GM21447 (cell line): ENCODE measurements around the gene AP3B1.
"Not testable (repeated sequence)": the region's sequence is repeated elsewhere in the genome, so short reads cannot be mapped to it uniquely, and the experiment has no call there.

Experiments used
- ATAC-seq: cut with Tn5 transposase; IDR thresholded peaks from one replicate; pipeline ENCODE4 v1.9.1; 2021; ENCODE audit not compliant: unreplicated experiment

The AP3B1 gene

DNA sequence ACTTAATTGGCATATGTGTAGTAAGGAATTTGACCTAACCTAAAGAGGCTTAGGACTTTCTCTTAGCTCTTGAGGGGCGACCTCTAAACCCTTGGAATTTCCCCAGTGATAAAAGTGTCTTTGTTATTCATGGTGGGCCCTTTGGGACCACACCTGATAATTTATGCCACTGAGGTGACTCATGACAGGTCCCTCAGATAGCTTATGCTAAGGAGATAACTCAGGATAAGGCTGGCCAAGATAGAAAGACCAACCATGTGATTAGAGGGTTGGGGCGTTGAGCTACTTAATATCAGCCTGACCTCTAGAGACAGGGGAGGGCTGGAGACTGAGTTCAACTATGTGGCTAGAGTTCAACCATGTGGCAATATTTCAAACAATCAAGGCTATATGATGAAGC lies 218.1 kb downstream of the AP3B1 start:
- no peak for ATAC-seq

DNA sequence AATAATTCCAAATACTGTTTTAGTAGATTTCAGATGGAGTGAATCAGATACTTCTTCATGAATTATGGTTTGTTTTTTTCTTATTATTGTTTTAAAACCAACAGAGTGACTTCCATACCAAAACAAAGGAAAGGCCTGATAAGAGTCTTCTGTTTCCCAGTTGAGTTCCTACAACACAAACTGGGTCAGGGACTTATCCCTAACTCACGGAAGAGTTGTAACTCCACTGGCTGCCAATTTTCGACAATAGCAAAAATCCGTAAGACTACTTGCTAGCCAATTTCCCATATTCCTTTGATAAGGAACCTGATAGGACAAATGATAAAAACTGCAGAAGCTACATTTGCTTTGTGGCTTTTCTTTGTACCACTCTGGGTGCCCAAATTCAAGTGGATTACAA lies 219.2 kb downstream of the AP3B1 start:
- no peak for ATAC-seq

DNA sequence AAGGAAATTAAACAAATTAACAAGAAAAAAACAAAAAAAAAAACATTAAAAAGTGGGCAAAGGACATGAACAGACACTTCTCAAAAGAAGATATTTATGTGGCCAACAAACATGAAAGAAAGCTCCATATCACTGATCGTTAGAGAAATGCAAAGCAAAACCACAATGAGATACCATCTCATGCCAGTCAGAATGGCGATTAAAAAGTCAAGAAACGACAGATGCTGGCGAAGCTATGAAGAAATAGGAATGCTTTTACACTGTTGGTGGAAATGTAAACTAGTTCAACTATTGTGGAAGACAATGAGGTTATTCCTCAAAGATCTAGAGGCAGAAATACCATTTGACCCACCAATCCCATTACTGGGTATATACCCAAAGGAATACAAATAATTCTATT lies 223.8 kb downstream of the AP3B1 start:
- not testable (repeated sequence) for ATAC-seq

DNA sequence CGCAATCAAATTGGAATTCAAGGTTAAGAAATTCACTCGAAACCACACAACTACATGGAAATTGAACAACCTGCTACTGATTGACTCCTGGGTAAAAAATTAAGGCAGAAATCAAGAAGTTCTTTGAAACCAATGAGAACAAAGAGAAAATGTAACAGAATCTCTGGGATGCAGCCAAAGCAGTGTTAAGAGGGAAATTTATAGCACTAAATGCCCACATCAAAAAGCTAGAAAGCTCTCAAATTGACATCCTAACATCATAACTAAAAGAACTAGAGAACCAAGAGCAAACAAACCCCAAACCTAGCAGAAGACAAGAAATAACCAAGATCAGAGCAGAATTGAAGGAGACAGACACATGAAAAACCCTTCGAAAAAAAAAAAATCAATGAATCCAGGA lies 226.9 kb downstream of the AP3B1 start:
- not testable (repeated sequence) for ATAC-seq

DNA sequence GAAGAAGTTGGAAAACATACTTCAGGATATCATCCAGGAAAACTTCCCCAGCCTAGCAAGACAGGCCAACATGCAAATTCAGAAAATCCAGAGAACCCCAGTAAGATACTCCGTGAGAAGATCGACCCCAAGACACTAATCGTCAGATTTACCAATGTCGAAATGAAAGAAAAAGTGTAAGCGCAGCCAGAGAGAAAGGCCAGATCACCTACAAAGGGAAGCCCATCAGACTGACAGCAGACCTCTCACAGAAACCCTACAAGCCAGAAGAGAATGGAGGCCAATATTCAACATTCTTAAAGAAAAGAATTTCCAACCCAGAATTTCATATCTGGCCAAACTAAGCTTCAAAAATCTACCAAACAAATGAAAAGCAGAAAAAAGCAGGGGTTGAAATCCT lies 227.8 kb downstream of the AP3B1 start:
- ATAC-seq: not testable (repeated sequence)

DNA sequence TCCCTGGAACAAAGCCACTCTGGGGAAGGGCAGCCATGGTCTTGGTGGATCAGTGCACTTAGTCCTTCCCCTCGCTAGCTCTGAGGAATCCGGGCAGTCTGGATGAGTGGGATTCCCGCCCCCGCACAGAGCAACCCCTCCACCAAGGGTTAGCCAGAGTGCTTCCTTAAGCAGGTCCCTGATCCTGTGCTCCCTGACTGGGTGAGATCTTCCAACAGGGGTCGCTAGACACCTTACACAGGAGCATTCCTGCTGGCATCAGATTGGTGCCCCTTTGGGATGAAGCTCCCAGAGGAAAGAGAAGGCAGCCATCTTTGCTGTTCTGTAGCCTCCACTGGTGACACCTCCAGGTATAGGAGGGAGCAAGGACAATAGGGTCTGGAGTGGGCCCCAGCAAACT lies 228.8 kb downstream of the AP3B1 start:
- ATAC-seq: no peak

DNA sequence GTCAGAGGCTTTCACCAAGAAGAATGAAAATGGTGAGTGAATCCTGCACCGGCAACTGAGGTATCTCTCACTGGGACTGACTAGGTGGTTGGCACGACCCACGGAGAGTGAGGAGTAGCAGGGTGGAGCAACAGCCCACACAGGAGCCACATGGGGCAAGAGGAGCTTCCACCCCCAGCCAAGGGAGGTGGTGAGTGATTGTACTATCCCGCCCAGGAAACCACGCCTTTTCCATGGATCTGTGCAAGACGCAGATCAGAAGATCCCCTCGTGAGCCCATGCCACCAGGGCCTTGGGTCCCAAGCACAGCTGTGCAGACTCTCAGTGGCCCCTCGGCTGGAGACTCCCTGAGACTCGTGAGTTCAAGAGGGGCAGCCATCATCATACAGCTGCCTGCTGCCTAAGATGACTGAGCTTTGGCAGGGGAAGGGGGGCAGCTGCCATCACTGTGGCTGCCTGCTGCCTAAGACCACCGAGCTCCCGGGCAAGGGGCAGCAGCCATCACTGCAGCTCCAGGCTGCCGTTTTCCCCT lies 229.5 kb downstream of the AP3B1 start:
- ATAC-seq: no peak

DNA sequence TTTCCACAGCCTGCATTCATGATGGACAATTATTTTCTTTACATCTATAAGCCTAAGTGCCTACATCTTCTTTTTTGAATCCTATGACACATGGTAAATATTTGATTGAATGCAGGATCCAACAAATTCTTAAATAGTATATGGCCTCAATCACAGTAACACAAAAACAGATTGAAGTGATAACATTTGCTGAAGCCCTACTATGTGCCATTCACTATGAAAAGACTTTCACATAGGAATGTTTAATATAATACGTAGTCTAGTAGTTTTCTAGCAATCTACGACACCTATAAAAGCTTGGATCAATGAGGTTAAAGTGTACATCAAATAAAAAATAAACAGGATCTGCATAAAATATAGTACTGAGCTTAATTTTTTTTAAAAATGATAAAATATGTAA lies 231.0 kb downstream of the AP3B1 start:
- ATAC-seq: no peak

DNA sequence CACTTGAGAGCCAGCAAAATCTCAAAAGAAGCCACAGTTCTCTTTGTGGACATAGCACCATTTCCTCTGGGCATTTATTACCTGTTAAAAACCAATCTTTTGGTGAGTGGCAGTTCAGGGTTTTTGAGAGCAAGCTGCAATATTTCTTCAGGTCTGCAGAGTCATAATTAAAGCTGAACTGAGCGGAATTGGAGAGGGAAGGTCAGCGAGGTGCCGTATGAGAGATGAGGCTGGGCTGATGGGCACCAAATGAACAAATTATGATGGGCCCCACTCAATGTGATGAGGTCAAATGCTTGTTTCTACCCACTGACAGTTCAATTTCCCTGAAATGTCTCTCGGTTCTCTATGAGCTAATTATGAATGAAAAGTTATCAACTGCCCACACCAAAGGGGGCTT lies 231.9 kb downstream of the AP3B1 start:
- no peak for ATAC-seq

DNA sequence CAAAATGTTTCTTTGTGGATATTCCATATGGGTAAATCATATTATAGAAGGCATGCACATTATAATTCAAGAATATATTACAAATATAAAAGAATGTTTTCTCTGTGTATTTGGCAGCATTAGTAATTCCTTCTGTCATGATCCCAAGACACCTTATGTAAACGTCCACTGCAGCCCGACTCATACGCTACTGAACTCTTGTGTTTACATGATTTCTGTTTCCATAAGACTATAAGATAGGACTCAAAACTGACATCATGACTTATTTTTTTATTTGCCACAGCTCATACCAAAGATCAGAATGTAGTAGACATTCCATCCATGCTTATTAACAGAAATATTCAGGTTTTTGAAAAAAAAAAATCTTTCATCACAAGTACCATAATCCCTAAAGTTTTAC lies 234.1 kb downstream of the AP3B1 start:
- no peak for ATAC-seq

DNA sequence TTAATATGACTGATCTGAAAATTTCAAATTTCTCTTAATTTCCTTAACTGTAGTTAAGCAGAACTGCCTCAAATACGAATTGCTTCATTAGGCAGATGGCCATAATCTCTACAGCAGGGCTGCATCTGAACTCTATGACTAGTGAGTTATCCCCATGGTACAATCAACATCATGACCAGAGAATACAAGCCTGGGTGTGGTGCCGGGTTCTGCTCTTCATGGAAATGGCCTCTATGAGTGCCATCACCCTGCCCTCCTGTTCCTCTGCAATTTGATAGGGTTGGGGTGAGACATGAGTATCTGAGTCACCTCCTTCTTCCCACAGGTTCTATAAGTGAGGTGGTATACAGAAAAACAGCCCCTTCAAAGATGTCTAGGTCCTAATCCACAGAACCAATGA lies 235.9 kb downstream of the AP3B1 start:
- no peak for ATAC-seq

DNA sequence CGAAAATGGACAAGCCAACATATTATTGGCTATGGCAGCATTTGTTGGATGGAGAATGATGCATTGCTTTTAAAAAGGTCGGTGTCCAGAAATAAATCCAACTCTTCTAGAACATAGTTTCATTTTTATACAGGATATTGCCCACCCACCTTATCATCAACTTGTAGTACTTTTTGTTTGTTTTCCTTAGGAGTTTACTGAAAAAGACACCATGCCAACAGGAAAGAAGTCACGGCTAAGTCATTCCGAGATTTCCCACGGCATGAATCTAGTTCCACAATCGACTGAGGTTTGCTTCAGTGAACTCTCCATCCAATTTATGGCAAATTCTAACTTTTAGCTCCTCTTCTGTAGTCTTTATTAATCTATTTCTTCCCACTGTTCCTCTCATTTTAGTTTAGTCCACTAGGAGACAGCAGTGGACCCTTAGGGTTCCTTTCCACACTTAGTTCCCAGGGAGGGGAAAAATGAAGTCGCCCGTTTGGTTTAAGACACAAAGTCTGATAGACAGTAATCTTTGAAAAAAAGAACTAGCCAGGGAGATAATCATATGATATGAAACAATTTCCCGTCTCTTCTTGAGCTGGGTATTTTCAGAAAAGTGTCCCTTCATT lies 237.5 kb downstream of the AP3B1 start:
- no peak for ATAC-seq

DNA sequence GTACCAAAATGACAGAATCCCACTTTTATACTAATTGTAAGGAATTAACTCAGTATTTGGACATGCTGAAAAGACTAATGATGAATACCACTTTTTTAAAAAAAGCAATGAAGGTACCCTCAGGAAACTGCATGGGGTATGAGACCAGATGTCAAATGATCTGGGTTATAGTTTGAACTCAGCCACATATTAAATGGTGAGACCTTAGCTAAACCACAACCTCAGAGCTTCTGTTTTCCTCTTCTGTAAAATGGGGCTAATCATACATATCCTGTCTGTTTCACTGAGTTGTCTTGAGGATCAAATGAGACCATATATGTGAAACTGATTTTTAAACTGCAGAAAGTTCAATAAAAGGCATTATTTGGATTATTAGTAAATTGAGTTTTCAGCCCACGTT lies 238.4 kb downstream of the AP3B1 start:
- ATAC-seq: no peak

DNA sequence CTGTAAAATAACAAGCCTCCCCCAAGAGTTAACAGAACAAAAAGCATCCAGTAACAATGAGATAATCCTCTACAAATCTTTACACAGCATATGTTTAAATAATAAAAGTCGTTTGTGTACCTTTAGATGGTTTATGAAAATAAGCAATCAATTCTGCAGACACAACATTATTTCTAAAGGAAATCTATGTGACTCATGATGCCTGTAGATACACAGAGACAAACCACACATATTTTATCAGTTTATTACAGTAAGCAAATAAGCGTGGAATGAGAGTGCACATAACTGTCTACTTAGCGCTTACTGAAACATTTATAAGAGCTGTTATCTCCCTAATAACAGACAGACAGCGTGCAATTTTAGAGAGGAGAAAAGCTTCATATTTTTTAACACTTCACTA lies 243.6 kb downstream of the AP3B1 start:
- ATAC-seq: no peak

DNA sequence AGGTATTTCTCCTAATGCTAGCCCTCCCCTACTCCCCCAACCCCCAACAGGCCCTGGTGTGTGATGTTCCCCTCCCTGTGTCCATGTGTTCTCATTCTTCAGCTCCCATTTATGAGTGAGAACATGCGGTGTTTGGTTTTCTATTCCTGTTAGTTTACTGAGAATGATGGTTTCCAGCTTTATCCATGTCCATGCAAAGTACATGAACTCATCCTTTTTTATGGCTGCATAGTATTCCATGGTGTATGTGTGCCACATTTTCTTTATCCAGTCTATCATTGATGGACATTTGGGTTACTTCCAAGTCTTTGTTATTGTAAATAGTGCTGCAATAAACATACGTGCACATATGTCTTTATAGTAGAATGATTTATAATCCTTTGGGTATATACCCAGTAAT lies 247.7 kb downstream of the AP3B1 start:
- ATAC-seq: not testable (repeated sequence)

DNA sequence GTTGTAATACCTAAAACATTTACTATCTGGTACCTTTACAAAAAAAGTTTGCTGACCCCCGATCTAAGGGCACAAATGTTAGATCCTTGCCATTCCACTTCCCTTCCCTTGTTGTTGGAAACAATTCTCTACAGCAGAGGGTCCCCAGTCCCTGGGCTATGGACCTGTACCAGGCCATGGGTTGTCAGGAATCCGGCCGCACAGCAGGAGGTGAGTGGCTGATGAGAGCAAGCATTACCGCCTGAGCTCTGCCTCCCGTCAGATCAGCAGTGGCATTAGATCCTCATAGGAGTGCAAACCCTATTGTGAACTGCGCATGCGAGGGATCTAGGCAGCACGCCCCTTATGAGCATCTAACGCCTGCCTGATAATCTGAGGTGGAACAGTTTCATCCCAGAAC lies 248.5 kb downstream of the AP3B1 start:
- no peak for ATAC-seq

DNA sequence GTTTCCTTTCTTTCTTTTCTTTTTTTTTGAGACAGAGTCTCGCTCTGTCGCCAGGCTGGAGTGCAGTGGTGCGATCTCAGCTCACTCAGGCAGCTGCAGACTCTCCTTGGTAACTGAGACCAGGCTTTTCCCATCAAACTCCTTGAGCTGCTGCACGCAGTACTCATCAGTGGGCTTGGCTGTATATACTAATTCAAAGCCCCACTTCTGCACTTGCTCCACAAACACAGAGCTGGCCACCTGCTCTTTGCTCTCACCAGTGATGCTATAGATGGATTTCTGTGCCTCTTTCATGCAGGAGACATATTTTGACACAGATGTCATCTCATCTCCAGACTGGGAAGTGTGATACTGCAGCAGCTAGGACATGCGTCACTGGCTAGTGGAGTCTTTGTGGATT lies 252.7 kb downstream of the AP3B1 start:
- no peak for ATAC-seq

DNA sequence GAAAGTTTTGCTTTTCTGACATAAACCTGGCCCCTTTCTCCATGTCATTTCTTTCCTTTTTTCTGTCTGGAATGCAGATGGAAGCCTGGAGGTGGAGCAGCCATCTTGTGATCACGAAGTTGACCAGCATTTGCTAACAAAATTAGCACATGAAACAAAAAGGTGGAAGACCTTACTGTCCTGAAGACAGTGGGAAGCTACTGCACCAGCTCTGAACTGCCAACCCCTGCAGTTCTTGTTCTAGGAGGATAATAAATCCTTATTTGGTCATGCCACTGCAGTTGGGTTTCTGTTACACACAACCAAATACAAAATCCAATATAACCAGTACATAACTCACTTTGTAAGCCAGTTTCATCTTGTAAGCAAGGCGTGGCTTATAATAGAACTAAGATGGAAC lies 269.0 kb downstream of the AP3B1 start:
- ATAC-seq: no peak

DNA sequence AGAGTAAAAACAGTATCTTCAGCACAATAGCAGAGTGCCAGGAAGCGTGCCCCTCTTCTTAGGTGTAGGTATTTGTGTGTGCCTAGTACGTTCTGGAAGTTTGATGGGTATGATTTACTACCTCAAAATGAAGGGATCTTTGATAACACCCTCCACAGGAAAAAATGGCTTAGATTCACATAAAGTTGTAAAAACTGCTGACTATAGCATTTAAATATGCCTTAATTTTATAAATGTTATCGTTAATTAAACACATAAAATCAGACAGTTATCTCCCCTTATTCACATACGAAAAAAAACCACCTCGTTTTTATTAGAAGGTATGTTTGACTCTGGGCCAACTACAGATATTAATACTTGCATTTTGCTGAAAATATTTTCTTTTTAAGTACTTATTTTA lies 274.8 kb downstream of the AP3B1 start:
- no peak for ATAC-seq

DNA sequence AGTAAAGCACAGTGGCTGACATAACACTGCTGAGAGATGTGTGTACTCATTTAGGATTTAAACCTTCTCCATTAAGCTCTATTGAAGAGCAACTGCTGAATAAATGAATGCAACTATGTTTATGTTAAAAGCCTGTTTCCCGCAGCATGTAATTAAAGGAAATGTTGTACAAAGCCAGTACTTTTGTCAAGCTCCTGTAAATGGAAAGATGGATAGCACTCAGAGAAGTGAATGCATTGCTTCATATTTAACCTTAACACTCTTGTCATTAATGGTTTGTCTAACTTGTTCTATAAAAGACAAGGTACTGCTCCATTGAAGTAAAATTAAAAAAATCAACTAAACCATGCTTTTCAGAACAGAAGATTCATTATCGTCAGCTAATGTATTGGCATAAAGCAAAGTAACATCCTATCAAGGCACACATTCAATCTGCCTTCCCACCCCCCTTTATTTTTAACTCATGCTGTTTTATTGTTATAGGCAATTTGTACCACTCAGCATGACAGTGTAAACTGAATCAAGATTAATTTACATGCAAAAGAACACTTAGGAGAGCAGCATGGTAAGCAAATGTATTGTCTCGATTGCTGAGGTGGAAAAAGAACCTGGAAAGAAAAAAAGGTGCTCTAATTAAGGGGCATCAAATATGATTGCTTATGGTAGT lies 277.5 kb downstream of the AP3B1 start:
- no peak for ATAC-seq

DNA sequence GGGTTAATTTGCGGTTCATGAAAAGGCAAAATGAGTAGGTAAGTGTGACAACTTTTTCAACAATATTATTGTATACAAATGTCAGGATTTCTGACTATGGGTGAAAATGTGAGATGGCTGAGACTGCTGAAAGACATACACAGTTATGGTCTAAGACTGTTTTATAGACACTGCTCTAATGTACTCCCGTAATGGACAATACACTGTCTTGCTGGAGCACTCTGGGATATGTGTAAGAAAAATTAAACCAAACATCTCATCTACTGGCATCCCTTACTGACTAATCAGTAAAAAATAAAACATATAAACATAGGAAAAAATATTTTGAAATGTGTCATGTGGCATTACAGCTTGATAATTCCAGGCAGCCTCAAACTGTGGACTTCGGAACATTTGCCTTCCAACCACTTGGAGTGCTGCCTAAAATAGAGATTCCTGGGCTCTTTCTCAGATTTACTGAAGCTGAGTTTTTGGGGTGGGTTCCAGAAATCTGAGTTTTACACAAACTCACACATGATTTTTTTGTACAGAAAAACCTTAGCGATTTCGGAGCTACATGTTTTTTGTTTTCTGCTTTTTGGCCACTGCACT lies 284.5 kb downstream of the AP3B1 start:
- ATAC-seq: no peak

DNA sequence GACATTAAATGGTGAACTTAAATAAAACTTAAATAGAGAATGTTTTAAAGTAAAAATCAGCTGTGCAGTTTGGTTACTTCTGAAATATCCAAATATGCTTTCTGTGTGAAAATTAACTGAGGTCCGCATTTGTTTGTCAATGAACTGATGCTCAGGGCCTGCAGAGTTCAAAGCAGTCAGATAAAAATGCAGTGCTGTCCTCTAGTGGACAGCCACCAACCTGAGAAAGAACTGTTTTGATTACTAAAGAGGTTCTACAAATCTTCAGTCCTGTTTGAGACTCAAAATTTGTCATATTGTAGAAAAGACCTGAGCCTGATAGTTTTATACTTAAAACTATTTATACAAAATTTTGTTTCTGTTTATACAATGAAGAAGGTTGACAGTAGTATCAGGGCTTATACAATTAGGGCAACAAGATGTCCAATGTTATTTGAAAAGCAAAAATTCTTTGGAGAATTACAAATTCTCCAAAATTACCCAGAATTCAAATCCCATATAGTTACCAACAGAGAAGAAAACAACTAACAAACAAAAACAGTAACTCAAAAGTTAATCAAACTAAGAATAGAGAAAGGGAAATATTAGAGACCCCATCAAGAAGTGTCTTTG lies 286.0 kb downstream of the AP3B1 start:
- ATAC-seq: no peak
